ENCODE data around the gene THAP7. TPM values are rescaled to one million over a fixed set of nuclear protein-coding genes. Genes with fewer than 3 reads are reported as not detected.

THAP7 gene
- total and polyA plus RNA-seq, 2 donors (not counting 1 experiment from before 2014, with no cell fraction given), result 37.7 to 70.1 TPM

DNA sequence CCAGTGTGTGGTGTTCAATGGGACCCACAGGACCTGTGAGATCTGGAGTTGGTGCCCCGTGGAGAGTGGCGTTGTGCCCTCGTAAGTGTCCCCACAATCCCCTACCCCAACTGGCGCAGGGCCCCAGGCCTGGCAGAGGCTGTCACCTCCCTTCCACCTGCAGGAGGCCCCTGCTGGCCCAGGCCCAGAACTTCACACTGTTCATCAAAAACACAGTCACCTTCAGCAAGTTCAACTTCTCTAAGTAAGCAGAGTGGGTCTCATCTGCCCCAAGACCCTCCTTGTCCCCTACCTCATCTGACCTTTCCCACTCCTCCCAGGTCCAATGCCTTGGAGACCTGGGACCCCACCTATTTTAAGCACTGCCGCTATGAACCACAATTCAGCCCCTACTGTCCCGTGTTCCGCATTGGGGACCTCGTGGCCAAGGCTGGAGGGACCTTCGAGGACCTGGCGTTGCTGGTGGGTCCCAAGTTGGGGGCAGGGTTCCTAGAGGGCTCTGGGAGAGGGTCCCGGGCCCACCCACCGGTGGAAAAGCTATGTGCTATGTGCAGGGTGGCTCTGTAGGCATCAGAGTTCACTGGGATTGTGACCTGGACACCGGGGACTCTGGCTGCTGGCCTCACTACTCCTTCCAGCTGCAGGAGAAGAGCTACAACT, 21.2 kb upstream of the THAP7 start:
- ChIA-PET CTCF (no interaction called here), POLR2A (no interaction called here)
- H3K36me3 ChIP-seq (replicated peaks in 1 of 2; ENCODE audit: control extremely low read depth in 1 of 2, control insufficient read depth in 1 of 2, extremely low read depth in 1 of 2, insufficient read depth in 2 of 2, low read length in 1 of 2), result no peaks in the 10 kb centered on the region
- TF ChIP-seq, protein P1, sequence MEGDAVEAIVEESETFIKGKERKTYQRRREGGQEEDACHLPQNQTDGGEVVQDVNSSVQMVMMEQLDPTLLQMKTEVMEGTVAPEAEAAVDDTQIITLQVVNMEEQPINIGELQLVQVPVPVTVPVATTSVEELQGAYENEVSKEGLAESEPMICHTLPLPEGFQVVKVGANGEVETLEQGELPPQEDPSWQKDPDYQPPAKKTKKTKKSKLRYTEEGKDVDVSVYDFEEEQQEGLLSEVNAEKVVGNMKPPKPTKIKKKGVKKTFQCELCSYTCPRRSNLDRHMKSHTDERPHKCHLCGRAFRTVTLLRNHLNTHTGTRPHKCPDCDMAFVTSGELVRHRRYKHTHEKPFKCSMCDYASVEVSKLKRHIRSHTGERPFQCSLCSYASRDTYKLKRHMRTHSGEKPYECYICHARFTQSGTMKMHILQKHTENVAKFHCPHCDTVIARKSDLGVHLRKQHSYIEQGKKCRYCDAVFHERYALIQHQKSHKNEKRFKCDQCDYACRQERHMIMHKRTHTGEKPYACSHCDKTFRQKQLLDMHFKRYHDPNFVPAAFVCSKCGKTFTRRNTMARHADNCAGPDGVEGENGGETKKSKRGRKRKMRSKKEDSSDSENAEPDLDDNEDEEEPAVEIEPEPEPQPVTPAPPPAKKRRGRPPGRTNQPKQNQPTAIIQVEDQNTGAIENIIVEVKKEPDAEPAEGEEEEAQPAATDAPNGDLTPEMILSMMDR (IDR thresholded peaks at IDR 0.05), result no peak
- TF ChIP-seq EZH2 (IDR thresholded peaks at IDR 0.05; ENCODE audit: borderline replicate concordance, insufficient read depth, low read depth, low read length, poor library complexity, severe bottlenecking), result no peak
- H3K9ac ChIP-seq (ENCODE audit: low read length), result no peak overlapping the region
- no peak for DNase-seq
- Mint-ChIP-seq H3K4me1 (peaks cover 4% of the 10 kb centered on the region), H3K9me3 (ENCODE audit: insufficient read depth) (no peaks in the 10 kb centered on the region), H3K27ac (no peak overlapping the region), H3K27me3 (peaks cover 4% of the 10 kb centered on the region), H3K4me3 (no peak overlapping the region)
- H3K27ac ChIP-seq (ENCODE audit: low read length in 2 of 2), result no peak overlapping the region
- no peak overlapping the region for H2AFZ ChIP-seq (ENCODE audit: insufficient read depth, low read depth, low read length, poor library complexity, severe bottlenecking)
- no peak overlapping the region for H3K4me2 ChIP-seq (replicated peaks; ENCODE audit: low read depth, low read length, poor library complexity, severe bottlenecking)
- H3K9me3 ChIP-seq (ENCODE audit: control extremely low read depth in 1 of 3, control insufficient read depth in 2 of 3, insufficient read depth in 1 of 3, low read length in 2 of 3), result no peaks in the 10 kb centered on the region
- peaks cover 0 to 2% (median 0%) of the 10 kb centered on the region in 4 experiments for H3K27me3 ChIP-seq (replicated peaks in 1 of 4; ENCODE audit: control extremely low read depth in 1 of 4, control insufficient read depth in 3 of 4, insufficient read depth in 4 of 4, low read length in 3 of 4)
- H3K4me3 ChIP-seq (ENCODE audit: control extremely low read depth in 1 of 5, extremely low read depth in 1 of 5, insufficient read depth in 1 of 5, low read depth in 2 of 5, low read length in 4 of 5), result no peak overlapping the region
- H3K4me1 ChIP-seq (ENCODE audit: control insufficient read depth in 2 of 2, insufficient read depth in 2 of 2, low read length in 2 of 2), result no peaks in the 10 kb centered on the region
- no peaks in the 10 kb centered on the region for H3K79me2 ChIP-seq (ENCODE audit: control insufficient read depth, insufficient read depth, low read length)
- intact Hi-C loops (cut with micrococcal nuclease), result no loop called here
- H4K20me1 ChIP-seq (ENCODE audit: control insufficient read depth, insufficient read depth, low read length, poor library complexity, severe bottlenecking), result no peaks in the 10 kb centered on the region
- no peak for ATAC-seq (ENCODE audit: low read depth)
- WGBS (ENCODE audit: insufficient coverage), result 79% methylated on average over 13 of the region's 13 CpGs

DNA sequence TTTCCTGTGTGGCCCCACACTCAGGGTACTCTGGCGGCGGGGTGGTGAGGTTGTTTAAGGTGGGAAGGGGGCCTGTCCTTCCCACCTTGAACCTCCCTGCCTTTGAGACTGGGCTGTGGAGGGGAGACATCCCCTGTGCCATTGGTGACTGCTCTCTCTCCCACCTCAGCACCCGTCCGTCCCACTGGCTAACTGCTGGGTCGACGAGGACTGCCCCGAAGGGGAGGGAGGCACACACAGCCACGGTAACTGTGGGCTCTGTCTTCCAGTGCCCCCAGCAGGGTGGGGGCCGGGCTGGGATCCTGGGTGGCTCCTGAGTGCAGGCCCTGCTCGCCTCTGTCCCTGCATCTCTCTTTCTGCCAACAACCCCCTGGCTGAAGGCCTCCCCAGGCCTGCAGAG, 20.6 kb upstream of the THAP7 start:
- no peaks in the 10 kb centered on the region for H3K9me3 ChIP-seq (ENCODE audit: control extremely low read depth in 1 of 3, control insufficient read depth in 2 of 3, insufficient read depth in 1 of 3, low read length in 2 of 3)
- H3K36me3 ChIP-seq (replicated peaks in 1 of 2; ENCODE audit: control extremely low read depth in 1 of 2, control insufficient read depth in 1 of 2, extremely low read depth in 1 of 2, insufficient read depth in 2 of 2, low read length in 1 of 2), result no peaks in the 10 kb centered on the region
- H3K79me2 ChIP-seq (ENCODE audit: control insufficient read depth, insufficient read depth, low read length), result no peaks in the 10 kb centered on the region
- no peak for DNase-seq
- peaks cover 0 to 2% (median 0%) of the 10 kb centered on the region in 4 experiments for H3K27me3 ChIP-seq (replicated peaks in 1 of 4; ENCODE audit: control extremely low read depth in 1 of 4, control insufficient read depth in 3 of 4, insufficient read depth in 4 of 4, low read length in 3 of 4)
- no peak overlapping the region for H3K4me2 ChIP-seq (replicated peaks; ENCODE audit: low read depth, low read length, poor library complexity, severe bottlenecking)
- H3K27me3 Mint-ChIP-seq, result peaks cover 4% of the 10 kb centered on the region
- H4K20me1 ChIP-seq (ENCODE audit: control insufficient read depth, insufficient read depth, low read length, poor library complexity, severe bottlenecking), result no peaks in the 10 kb centered on the region
- H2AFZ ChIP-seq (ENCODE audit: insufficient read depth, low read depth, low read length, poor library complexity, severe bottlenecking), result no peak overlapping the region
- ChIA-PET POLR2A (no interaction called here), CTCF (no interaction called here)
- H3K27ac ChIP-seq (ENCODE audit: low read length in 2 of 2), result no peak overlapping the region
- H3K4me1 ChIP-seq (ENCODE audit: control insufficient read depth in 2 of 2, insufficient read depth in 2 of 2, low read length in 2 of 2), result no peaks in the 10 kb centered on the region
- intact Hi-C loops (cut with micrococcal nuclease), result no loop called here
- TF ChIP-seq EZH2 (IDR thresholded peaks at IDR 0.05; ENCODE audit: borderline replicate concordance, insufficient read depth, low read depth, low read length, poor library complexity, severe bottlenecking), result no peak
- TF ChIP-seq, protein P1 (IDR thresholded peaks at IDR 0.05), result no peak
- ATAC-seq (ENCODE audit: low read depth), result no peak
- H3K4me3 Mint-ChIP-seq, result no peak overlapping the region
- H3K9me3 Mint-ChIP-seq (ENCODE audit: insufficient read depth), result no peaks in the 10 kb centered on the region
- peaks cover 4% of the 10 kb centered on the region for H3K4me1 Mint-ChIP-seq
- no peak overlapping the region for H3K27ac Mint-ChIP-seq
- H3K9ac ChIP-seq (ENCODE audit: low read length), result no peak overlapping the region
- no peak overlapping the region for H3K4me3 ChIP-seq (ENCODE audit: control extremely low read depth in 1 of 5, extremely low read depth in 1 of 5, insufficient read depth in 1 of 5, low read depth in 2 of 5, low read length in 4 of 5)
- WGBS (ENCODE audit: insufficient coverage), result 87% methylated on average over 8 of the region's 10 CpGs
